Measurements from ENCODE around the gene IMPA2.
"Not testable (repeated sequence)": the region's sequence is repeated elsewhere in the genome, so short reads cannot be mapped to it uniquely, and the experiment has no call there.

The IMPA2 gene

GRCh38 chr18:12031181-12031580 lies 49.9 kb downstream of the IMPA2 start:
- no peak for DNase-seq

DNA sequence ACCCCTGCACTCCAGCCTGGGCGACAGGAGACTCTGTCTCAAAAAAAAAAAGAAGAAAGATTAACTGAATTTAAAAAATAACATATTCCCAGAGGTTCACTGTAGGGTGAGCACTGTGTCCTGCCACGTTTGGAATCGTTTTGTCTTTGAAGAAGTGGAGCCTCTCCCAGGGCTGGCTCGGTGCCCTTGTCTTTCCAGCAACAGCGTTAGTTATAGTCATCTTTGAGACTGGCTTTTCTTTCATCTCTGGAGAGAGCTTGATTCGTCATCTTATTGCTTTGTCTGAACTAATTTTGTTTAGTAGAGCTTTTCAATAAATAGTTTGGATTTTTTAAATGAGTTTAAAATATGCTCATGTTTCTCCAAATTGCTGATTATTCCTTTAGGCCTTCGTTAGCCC lies 50.5 kb downstream of the IMPA2 start:
- DNase-seq: no peak

GRCh38 chr18:12032786-12033642 lies 51.7 kb downstream of the IMPA2 start:
- DNase-seq: no peak

DNA sequence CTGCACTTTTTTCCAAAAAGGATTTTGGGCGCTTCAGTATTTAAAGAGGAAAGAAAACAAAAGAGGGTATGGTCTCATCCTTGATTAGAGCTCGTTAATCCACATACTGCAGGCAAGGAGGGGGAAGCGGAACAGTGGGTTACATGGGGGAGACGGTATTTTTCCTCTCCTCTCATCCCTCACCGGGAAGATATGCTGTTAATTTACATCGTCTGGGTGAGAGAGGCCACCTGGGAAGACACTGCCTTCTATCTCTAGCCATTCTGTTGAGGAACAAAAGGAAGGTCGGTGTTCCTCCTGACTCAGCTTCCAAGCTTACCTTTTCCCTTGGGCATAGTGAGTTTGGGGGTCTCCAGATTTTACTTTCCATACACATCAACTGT lies 52.3 kb downstream of the IMPA2 start:
- DNase-seq: no peak

DNA sequence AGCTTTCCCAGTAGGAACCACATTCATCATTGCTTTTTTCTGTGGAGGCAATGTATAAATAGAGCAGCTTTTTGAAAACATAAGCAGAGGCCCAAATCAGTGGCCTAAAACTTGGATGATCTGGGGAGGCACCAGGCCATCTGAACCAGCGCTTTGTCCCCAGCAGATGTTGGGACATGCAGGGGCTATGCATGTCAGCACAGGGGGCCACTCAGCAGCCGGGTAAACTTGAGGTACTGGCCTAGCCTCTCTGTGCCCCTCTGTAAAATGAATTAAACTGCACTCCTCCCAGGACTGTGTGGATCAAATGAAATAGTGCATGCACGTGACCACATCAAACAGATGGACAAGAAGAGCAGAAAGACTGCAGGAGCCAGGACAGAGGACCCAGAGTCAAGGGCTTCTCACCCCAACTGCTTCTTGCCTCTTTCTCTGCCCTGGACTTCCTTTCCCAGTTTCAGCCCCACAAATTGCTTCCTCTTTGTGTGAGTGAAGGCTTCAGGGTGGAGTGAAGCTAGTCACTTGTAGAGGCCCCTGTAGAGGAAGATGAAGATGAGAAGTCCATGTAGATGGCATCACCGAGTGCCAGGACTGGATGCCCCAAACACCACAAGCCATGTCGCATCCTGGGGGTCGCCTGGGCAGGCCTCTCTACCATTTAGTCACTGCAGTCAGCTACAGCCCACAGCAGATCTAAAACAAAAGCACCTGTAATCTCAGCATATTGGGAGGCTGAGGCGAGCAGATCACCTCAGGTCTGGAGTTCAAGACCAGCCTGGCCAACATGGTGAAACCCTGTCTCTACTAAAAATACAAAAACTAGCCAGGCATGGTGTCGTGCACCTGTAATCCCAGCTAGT lies 53.2 kb downstream of the IMPA2 start:
- no peak for DNase-seq

- DNase-seq: no peak
These were observed 54.2 kb downstream of the IMPA2 start for GRCh38 chr18:12035481-12035880.

DNA sequence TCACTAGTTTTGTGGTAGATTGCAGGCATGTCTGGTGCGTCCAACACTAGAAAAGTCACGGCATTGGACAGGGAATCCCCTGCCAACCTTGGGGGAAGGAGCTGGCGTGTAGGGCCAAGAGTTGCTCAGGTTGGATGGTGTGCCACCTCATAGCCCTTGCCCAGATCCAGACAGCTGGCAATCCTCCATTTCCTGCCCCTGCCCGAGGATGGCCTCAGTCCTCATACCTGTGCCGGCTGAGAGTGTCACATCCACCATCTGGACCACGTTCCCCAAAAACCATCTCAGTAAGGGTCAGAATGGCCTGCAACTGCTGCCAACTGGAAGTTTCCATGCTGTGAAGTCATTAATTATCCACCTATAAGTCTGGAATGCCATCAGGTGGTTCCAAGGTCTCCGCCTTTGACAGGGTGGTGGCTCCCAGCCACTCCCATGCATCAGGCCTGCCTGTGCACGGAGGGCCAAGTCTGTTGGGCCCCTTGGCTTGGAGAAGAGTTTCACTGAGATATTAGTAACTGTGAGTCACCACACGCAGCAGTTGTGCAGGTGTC lies 55.0 kb downstream of the IMPA2 start:
- no peak for DNase-seq

- DNase-seq: no peak
These were observed 56.9 kb downstream of the IMPA2 start for GRCh38 chr18:12038082-12038638.

DNA sequence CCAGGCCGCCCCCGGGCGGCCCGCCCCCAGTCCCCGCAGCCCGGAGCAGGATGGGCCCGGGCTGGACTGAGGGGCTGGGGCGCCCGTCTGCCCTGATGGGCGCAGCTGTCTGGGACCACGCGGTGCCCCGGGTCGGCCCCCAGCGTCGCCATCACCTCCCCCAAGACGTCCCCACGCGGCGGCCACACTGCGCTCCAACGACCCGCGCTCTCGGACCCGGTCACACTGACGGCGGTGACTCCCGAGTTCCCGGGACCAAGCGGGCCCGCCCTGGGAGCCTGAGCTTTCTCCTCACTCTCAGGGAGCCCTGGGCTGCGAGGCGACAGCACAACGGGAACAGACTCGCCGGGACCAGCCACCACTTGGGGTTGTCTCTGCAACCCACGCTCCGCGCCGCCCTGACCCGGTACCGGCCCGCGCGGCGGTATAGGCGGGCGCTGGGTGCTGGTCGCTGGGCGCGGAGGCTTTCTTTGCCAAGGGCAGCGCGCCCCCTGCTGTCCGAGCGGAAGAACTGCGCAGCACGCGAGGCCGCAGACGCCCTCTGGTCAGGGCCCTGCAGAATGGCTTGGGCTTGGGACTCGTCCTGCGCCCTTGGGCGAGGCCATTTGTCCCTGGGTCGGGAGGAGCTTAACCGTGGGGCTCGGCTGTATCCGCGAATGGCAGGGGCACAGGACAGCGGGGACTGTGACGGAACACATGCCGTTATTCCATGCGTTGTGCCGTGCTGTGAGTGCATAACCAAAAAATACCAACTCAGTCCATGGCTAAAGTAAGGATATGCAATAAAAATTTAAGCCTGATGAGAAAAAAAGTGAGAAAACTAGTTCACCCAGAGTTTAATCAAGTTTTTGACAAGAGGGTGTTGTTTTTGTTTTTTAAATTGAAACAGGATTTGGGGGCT lies 57.6 kb downstream of the IMPA2 start:
- DNase-seq: peak; percentile 69

DNA sequence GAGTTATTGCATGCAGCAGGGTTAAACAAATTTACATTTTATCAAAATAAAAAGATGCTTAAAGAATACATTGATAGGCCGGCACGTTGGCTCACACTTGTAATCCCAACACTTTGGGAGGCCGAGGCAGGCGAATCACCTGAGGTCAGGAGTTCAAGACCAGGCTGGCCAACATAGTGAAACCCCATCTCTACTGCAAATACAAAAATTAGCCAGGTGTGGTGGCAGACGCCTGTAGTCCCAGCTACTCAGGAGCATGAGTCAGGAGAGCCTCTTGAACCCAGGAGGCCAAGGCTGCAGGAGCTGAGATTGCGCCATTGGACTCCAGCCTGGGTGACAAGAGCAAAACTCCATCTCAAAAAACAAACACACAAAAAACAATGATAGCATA lies 58.2 kb downstream of the IMPA2 start:
- not testable (repeated sequence) for DNase-seq

DNA sequence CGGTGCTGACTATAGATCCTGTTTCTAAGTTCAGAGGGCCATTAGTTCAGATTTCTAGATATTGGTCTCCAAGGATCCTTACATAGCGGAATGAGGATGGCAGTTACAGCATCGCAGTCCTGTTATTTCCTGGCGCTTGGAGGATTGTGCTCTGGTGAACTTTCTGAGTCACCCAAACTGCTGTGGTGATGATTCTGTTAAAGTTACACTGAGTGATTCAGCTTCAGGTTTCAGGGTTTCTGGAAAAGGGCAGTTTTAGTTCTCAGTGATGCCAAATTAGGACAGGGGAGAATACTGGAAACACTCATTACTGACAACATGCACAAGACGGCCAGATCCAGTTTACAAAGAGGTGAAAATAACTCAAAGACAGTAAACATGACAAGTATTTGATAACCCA lies 60.3 kb downstream of the IMPA2 start:
- no peak for DNase-seq

GRCh38 chr18:12043811-12044210 lies 62.5 kb downstream of the IMPA2 start:
- no peak for DNase-seq

GRCh38 chr18:12044591-12044990 lies 63.3 kb downstream of the IMPA2 start:
- DNase-seq: no peak

DNA sequence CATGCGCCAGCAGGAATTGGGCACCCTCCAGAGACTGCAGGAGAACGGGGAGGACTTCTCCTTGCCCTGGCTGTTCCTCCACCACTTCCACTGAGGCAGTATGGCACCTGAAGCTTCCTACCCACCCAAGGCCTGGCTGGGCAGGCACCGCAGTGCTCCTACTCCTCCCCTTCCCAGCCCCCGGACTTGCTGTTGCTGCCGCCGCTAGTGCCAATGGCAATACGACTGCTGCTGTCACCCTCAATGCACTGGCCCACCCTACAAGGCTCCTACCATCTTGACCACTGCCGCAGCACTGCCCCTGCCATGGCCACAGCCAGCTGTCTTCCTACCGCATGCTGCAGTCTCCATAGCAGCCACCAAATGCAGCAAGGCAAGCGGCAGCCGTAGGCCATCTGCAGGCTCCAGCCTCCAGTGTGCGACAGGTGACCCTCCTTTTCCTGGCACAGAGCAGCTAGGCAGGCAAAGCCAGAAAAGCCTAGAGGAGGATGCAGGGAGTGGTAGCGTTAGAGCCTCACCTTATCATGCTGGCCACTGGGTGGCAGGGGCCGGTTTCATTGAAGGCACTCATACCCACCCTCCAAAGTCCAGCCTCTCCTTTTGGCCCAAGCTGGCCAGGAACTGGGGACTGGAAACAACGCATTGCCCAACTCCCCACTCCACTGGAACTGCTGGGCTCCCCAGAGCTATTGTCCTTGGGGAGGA lies 64.9 kb downstream of the IMPA2 start:
- no peak for DNase-seq

DNA sequence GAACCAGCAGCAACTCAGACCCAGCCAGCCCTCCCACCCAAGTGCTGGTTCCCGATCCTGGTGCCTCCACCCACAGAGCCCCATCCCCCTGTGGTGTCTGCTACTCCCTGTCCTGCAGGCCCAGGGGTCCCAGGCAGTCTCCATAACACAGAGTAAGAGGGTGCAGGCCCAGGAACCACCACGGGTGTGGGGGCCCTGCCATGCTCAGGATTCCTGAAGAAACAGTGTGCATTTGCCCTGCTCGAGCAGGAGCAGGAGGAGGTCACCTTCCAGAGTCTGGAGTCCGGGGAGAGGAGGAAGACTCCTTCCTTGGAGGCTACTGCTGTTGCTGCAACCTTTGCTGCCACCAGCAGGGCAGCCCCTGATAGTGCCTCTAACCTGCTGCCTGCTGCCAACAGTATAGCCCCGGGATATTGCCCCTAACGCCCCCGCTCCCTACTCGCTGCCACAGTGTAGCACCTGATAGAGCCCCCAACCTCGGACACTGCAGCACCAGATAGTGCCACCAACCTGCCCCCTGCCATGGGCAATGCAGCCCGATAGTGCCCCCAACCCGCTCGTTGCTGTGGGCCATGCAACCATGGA lies 65.5 kb downstream of the IMPA2 start:
- DNase-seq: no peak

DNA sequence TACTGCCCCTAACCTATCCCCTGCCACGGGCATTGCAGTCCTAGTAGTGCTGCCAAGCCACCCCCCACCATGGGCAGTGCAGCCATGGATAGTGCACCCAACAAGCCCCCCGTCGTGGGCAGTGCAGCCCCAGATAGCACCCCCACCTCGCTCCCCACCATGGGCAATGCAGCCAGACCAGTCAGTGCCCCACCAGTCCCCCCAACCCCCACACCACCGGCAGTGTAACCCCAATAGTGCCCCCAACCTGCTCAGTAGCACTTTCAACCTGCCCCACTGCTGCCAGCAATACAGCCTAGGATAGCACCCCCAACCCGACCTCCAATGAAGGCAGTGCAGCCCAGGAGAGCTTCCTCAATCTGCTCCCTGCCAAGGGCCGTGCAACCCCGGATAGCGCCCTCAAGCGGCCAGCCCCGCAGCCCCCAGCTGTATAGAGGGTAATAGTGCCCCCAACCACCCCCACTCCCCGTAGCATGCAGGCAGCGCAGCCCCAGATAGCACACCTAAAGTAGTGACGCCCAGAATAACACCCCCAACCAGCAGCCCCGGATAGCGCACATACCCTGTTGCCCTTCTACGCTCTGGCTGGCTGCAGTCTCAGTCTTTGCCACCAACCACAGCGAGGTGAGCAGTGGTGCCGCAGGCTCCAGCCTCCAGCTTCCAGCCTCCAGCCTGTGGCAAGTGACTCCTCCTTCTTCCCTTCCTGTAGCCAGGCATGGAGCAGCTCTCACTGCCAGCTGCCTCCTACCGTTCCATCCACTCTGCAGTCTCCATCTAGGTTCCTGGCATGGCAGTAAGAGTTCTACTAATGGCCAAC lies 66.9 kb downstream of the IMPA2 start:
- DNase-seq: no peak

DNA sequence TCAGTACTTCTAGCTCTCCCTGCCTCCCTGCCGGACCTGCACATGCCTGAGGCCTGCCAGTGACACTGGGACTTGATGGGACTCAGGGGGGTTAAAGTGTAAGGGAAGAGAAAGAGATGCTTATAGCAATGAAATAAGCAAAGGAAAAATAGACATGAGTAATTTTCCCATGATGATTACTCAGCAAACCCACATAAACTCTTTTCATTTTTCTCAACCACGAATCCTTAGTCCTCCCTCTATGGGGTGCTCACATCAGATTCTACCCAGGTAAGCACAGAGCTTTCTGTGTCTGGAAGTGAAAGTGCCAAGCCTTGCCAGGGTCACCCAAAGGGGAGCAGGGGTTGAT lies 67.5 kb downstream of the IMPA2 start:
- no peak for DNase-seq

- no peak for DNase-seq
These were observed 68.9 kb downstream of the IMPA2 start for GRCh38 chr18:12049978-12050811.

DNA sequence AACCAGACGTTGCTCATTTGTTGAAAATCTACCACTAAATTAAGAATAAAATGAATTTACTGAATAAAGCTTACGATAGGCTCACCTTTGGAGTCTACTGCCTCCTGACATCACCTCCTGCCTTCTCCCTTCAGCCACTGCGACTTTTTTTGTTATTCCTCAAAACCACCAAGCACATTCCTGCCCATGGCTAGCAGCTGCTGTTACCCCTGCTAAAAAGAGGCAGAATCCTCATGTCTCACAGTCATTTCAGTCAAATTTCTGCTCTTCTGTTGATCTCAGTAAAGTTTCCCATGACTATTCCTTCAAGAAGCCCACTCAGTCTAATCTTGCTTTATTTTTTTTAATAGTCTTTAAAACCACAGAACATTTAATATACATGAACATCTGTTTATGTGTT lies 71.6 kb downstream of the IMPA2 start:
- DNase-seq: no peak

- no peak for DNase-seq
These were observed 72.0 kb downstream of the IMPA2 start for GRCh38 chr18:12053289-12053688.

All from CD4-positive, alpha-beta T cell treated with Interleukin-21 for 1 hour (primary cell).